Measurements from ENCODE around the gene MAST1.
A peak's percentile ranks its signal among the peaks of the same experiment; 100 is the strongest.
"Not testable (repeated sequence)": the region's sequence is repeated elsewhere in the genome, so short reads cannot be mapped to it uniquely, and the experiment has no call there.

Gene MAST1

GRCh38 chr19:12796146-12797071 is 41.9 kb upstream of the MAST1 start:
- H3K27me3 Mint-ChIP-seq, result no peaks in the 10 kb centered on the region
- DNase-seq (peak; percentile 56), ATAC-seq (replicated peaks) (no peak)
- H3K4me1 Mint-ChIP-seq, result peaks cover 30 to 42% of the 10 kb centered on the region in 2 donors
- H3K9me3 Mint-ChIP-seq, result no peaks in the 10 kb centered on the region
- H3K27ac Mint-ChIP-seq, result peak overlapping the region; percentile 68
- peaks cover 16 to 17% of the 10 kb centered on the region in 2 donors for H3K36me3 Mint-ChIP-seq
- peak overlapping the region; percentile 79 to 81 for H3K4me3 Mint-ChIP-seq

GRCh38 chr19:12797141-12797587 is 41.2 kb upstream of the MAST1 start:
- DNase-seq, result no peak
- peaks cover 11 to 12% of the 10 kb centered on the region in 2 donors for H3K36me3 Mint-ChIP-seq
- peaks cover 29 to 40% of the 10 kb centered on the region in 2 donors for H3K4me1 Mint-ChIP-seq
- no peaks in the 10 kb centered on the region for H3K9me3 Mint-ChIP-seq
- peaks cover 0 to 1% of the 10 kb centered on the region in 2 donors for H3K27me3 Mint-ChIP-seq
- H3K4me3 Mint-ChIP-seq, result no peak overlapping the region
- no peak for ATAC-seq (replicated peaks)
- H3K27ac Mint-ChIP-seq, result no peak overlapping the region

- H3K4me1 Mint-ChIP-seq, result peaks cover 33 to 45% of the 10 kb centered on the region in 2 donors
- not testable (repeated sequence) for ATAC-seq (replicated peaks); H3K27me3 Mint-ChIP-seq; DNase-seq; H3K36me3 Mint-ChIP-seq; H3K27ac Mint-ChIP-seq; H3K9me3 Mint-ChIP-seq
- H3K4me3 Mint-ChIP-seq, result peak overlapping the region in 1 of 2 donors; percentile 14
These were observed 40.7 kb upstream of the MAST1 start for GRCh38 chr19:12797607-12798006.

GRCh38 chr19:12799742-12800465 is 38.4 kb upstream of the MAST1 start:
- H3K27ac Mint-ChIP-seq, result no peak overlapping the region
- H3K36me3 Mint-ChIP-seq, result no peaks in the 10 kb centered on the region
- DNase-seq (no peak), ATAC-seq (replicated peaks) (no peak)
- H3K4me3 Mint-ChIP-seq, result no peak overlapping the region
- H3K4me1 Mint-ChIP-seq, result peaks cover 26 to 32% of the 10 kb centered on the region in 2 donors
- H3K27me3 Mint-ChIP-seq, result peaks cover 0 to 7% of the 10 kb centered on the region in 2 donors
- H3K9me3 Mint-ChIP-seq, result no peaks in the 10 kb centered on the region

- Mint-ChIP-seq H3K27ac (no peak overlapping the region), H3K4me1 (peaks cover 25 to 31% of the 10 kb centered on the region in 2 donors), H3K4me3 (peak overlapping the region in 1 of 2 donors; percentile 90), H3K9me3 (no peaks in the 10 kb centered on the region), H3K27me3 (peaks cover 0 to 7% of the 10 kb centered on the region in 2 donors), H3K36me3 (no peaks in the 10 kb centered on the region)
- DNase-seq, result no peak
- no peak for ATAC-seq (replicated peaks)
These were observed 37.9 kb upstream of the MAST1 start for GRCh38 chr19:12800466-12800770.

GRCh38 chr19:12800923-12801465 is 37.3 kb upstream of the MAST1 start:
- DNase-seq (no peak), ATAC-seq (replicated peaks) (peak; percentile 6 to 26)
- Mint-ChIP-seq H3K4me1 (peaks cover 23 to 28% of the 10 kb centered on the region in 2 donors), H3K9me3 (no peaks in the 10 kb centered on the region), H3K27ac (peak overlapping the region; percentile 71), H3K36me3 (no peaks in the 10 kb centered on the region), H3K4me3 (peak overlapping the region; percentile 86 to 90), H3K27me3 (peaks cover 0 to 7% of the 10 kb centered on the region in 2 donors)

GRCh38 chr19:12801466-12802266 is 36.6 kb upstream of the MAST1 start, which contains the start of the genes PRDX2 and THSD8:
TSS of gene PRDX2 (minus strand) at chr19:12801800. CDS start at chr19:12801261, 539 bp downstream.
TSS of gene THSD8 (plus strand) at chr19:12802069. CDS start at chr19:12802072, 3 bp downstream.
- Mint-ChIP-seq H3K27ac (peak within 1 kb of the TSS; percentile 71), H3K27me3 (peaks cover 0 to 7% of the 10 kb centered on the region in 2 donors), H3K4me1 (peaks cover 23 to 29% of the 10 kb centered on the region in 2 donors), H3K36me3 (peaks cover 0 to 4% of the 10 kb centered on the region in 2 donors), H3K4me3 (peak within 1 kb of the TSS; percentile 86 to 90), H3K9me3 (no peaks in the 10 kb centered on the region)
- DNase-seq (peak; percentile 60), ATAC-seq (replicated peaks) (peak; percentile 62 to 73)

- Mint-ChIP-seq H3K9me3 (no peaks in the 10 kb centered on the region), H3K27me3 (peaks cover 0 to 7% of the 10 kb centered on the region in 2 donors), H3K36me3 (peaks cover 0 to 7% of the 10 kb centered on the region in 2 donors), H3K27ac (peak overlapping the region; percentile 43), H3K4me3 (peak overlapping the region; percentile 86 to 90), H3K4me1 (peaks cover 28 to 33% of the 10 kb centered on the region in 2 donors)
- ATAC-seq (replicated peaks) (no peak), DNase-seq (no peak)
These were observed 35.8 kb upstream of the MAST1 start for GRCh38 chr19:12802267-12803106.

GRCh38 chr19:12804051-12804450 is 34.3 kb upstream of the MAST1 start:
- H3K4me3 Mint-ChIP-seq, result peak overlapping the region in 1 of 2 donors; percentile 22
- H3K36me3 Mint-ChIP-seq, result peaks cover 6 to 14% of the 10 kb centered on the region in 2 donors
- no peak for DNase-seq
- peaks cover 33 to 34% of the 10 kb centered on the region in 2 donors for H3K4me1 Mint-ChIP-seq
- no peaks in the 10 kb centered on the region for H3K9me3 Mint-ChIP-seq
- ATAC-seq (replicated peaks), result no peak
- H3K27ac Mint-ChIP-seq, result peak overlapping the region; percentile 62
- H3K27me3 Mint-ChIP-seq, result peaks cover 0 to 7% of the 10 kb centered on the region in 2 donors

- DNase-seq (peak; percentile 92), ATAC-seq (replicated peaks) (peak; percentile 92)
- Mint-ChIP-seq H3K27me3 (peaks cover 0 to 7% of the 10 kb centered on the region in 2 donors), H3K4me3 (peak within 1 kb of the TSS; percentile 93 to 97), H3K27ac (peak within 1 kb of the TSS; percentile 96), H3K9me3 (no peaks in the 10 kb centered on the region), H3K36me3 (peaks cover 13 to 22% of the 10 kb centered on the region in 2 donors), H3K4me1 (peaks cover 24 to 26% of the 10 kb centered on the region in 2 donors)
These were observed 31.9 kb upstream of the MAST1 start, which contains the start of gene RNASEH2A for GRCh38 chr19:12806242-12807081. TSS of gene RNASEH2A (plus strand) at chr19:12806584. CDS start at chr19:12806674, 90 bp downstream.

- ATAC-seq (replicated peaks) (no peak), DNase-seq (no peak)
- Mint-ChIP-seq H3K36me3 (peaks cover 16 to 28% of the 10 kb centered on the region in 2 donors), H3K4me3 (no peak overlapping the region), H3K27me3 (no peaks in the 10 kb centered on the region), H3K9me3 (no peaks in the 10 kb centered on the region), H3K4me1 (peaks cover 0 to 5% of the 10 kb centered on the region in 2 donors), H3K27ac (no peak overlapping the region)
These were observed 23.2 kb upstream of the MAST1 start for GRCh38 chr19:12815088-12815487.

- not testable (repeated sequence) for H3K27ac Mint-ChIP-seq; H3K27me3 Mint-ChIP-seq; DNase-seq; H3K4me1 Mint-ChIP-seq; H3K4me3 Mint-ChIP-seq; H3K9me3 Mint-ChIP-seq; ATAC-seq (replicated peaks)
- peaks cover 18 to 32% of the 10 kb centered on the region in 2 donors for H3K36me3 Mint-ChIP-seq
These were observed 21.1 kb upstream of the MAST1 start for GRCh38 chr19:12817188-12817587.
